ENCODE measurements around the gene PRSS37.
"Not testable (repeated sequence)": the region's sequence is repeated elsewhere in the genome, so short reads cannot be mapped to it uniquely, and the experiment has no call there.

Gene PRSS37

GRCh38 chr7:141841385-141841784 lies at the start of gene PRSS37:
PRSS37 (minus strand) TSS chr7:141841485; CDS start chr7:141841049, 436 bp downstream.
- FAIRE-seq, result no peak

GRCh38 chr7:141889321-141889720 lies 48.0 kb upstream of the PRSS37 start:
- no peak for FAIRE-seq

GRCh38 chr7:141884539-141885225 lies 43.4 kb upstream of the PRSS37 start:
- no peak for FAIRE-seq

- no peak for FAIRE-seq
Observed at GRCh38 chr7:141880960-141881359, 39.7 kb upstream of the PRSS37 start.

GRCh38 chr7:141877365-141877764 lies 36.1 kb upstream of the PRSS37 start:
- no peak for FAIRE-seq

- no peak for FAIRE-seq
Observed at GRCh38 chr7:141876371-141876770, 35.1 kb upstream of the PRSS37 start.

GRCh38 chr7:141875453-141875852 lies 34.2 kb upstream of the PRSS37 start:
- FAIRE-seq, result no peak

GRCh38 chr7:141874787-141875186 lies 33.5 kb upstream of the PRSS37 start:
- FAIRE-seq, result no peak

GRCh38 chr7:141872931-141873330 lies 31.6 kb upstream of the PRSS37 start:
- FAIRE-seq, result no peak

GRCh38 chr7:141866974-141867373 lies 25.7 kb upstream of the PRSS37 start:
- FAIRE-seq, result no peak

GRCh38 chr7:141864765-141865447 lies 23.6 kb upstream of the PRSS37 start:
- FAIRE-seq, result no peak

- FAIRE-seq, result no peak
Observed at GRCh38 chr7:141860207-141860606, 18.9 kb upstream of the PRSS37 start.

- FAIRE-seq, result no peak
Observed at GRCh38 chr7:141847996-141848395, 6.7 kb upstream of the PRSS37 start.

- FAIRE-seq, result no peak
Observed at GRCh38 chr7:141844256-141844655, 3.0 kb upstream of the PRSS37 start.

GRCh38 chr7:141842904-141843303 lies 1.6 kb upstream of the PRSS37 start:
- FAIRE-seq, result no peak

GRCh38 chr7:141840708-141841107 lies 577 bp downstream of the PRSS37 start:
- no peak for FAIRE-seq

GRCh38 chr7:141839256-141839655 lies 2.0 kb downstream of the PRSS37 start:
- no peak for FAIRE-seq

GRCh38 chr7:141838581-141838980 lies 2.7 kb downstream of the PRSS37 start:
- FAIRE-seq, result no peak

- FAIRE-seq, result no peak
Observed at GRCh38 chr7:141837683-141838082, 3.6 kb downstream of the PRSS37 start.

GRCh38 chr7:141822432-141822831 lies 18.9 kb downstream of the PRSS37 start:
- FAIRE-seq, result not testable (repeated sequence)

- no peak for FAIRE-seq
Observed at GRCh38 chr7:141820067-141820466, 21.2 kb downstream of the PRSS37 start.

- no peak for FAIRE-seq
Observed at GRCh38 chr7:141792526-141792925, 48.8 kb downstream of the PRSS37 start.

- no peak for FAIRE-seq
Observed at GRCh38 chr7:141789917-141790316, 51.4 kb downstream of the PRSS37 start, which contains the start of gene TAS2R5. TAS2R5 (plus strand) TSS chr7:141790217; CDS start chr7:141790362, 145 bp downstream.

GRCh38 chr7:141788296-141788695 lies 53.0 kb downstream of the PRSS37 start:
- FAIRE-seq, result no peak
